ENCODE measurements around the gene STUB1. TPM values are rescaled to one million over a fixed set of nuclear protein-coding genes. Genes with fewer than 3 reads are reported as not detected.

Gene STUB1
- total and polyA plus RNA-seq, 2 donors: 70.2 to 122 TPM

GRCh38 chr16:641326-642188 is 38.7 kb upstream of the STUB1 start, which contains the start of gene MCRIP2:
TSS of gene MCRIP2 (plus strand) at chr16:641828. CDS start at chr16:641992, 164 bp downstream.
- Histone ChIP-seq H3K27ac (ENCODE audit: low read depth in 1 of 2, low read length in 1 of 2) (peak within 1 kb of the TSS in 1 of 2 donors; percentile 52), H3K36me3 (ENCODE audit: control insufficient read depth in 2 of 2, insufficient read depth in 2 of 2, low read length in 1 of 2) (no peaks in the 10 kb centered on the region), H3K4me1 (ENCODE audit: control insufficient read depth in 2 of 2, insufficient read depth in 2 of 2, low read length in 2 of 2) (peaks cover 10 to 21% of the 10 kb centered on the region in 2 donors), H3K4me3 (ENCODE audit: low read length in 2 of 2) (peak within 1 kb of the TSS; percentile 40 to 64), H3K27me3 (ENCODE audit: control insufficient read depth in 2 of 2, insufficient read depth in 1 of 2, low read length in 1 of 2) (peaks cover 26 to 34% of the 10 kb centered on the region in 2 donors), H3K9me3 (ENCODE audit: control insufficient read depth in 2 of 2, insufficient read depth in 1 of 2, low read length in 1 of 2) (peaks cover 0 to 3% of the 10 kb centered on the region in 2 donors)
- DNase-seq (ENCODE audit: low read depth in 6 of 9, low spot score in 9 of 9): peak in 2 of 9 donors; percentile 35 to 66
- WGBS: 2% methylated on average over 81 of the region's 81 CpGs

GRCh38 chr16:642189-643049 is 37.8 kb upstream of the STUB1 start:
- Histone ChIP-seq H3K36me3 (ENCODE audit: control insufficient read depth in 2 of 2, insufficient read depth in 2 of 2, low read length in 1 of 2) (no peaks in the 10 kb centered on the region), H3K4me3 (ENCODE audit: low read length in 2 of 2) (peak overlapping the region; percentile 13 to 64), H3K27ac (ENCODE audit: low read depth in 1 of 2, low read length in 1 of 2) (no peak overlapping the region), H3K27me3 (ENCODE audit: control insufficient read depth in 2 of 2, insufficient read depth in 1 of 2, low read length in 1 of 2) (peaks cover 26 to 34% of the 10 kb centered on the region in 2 donors), H3K9me3 (ENCODE audit: control insufficient read depth in 2 of 2, insufficient read depth in 1 of 2, low read length in 1 of 2) (no peaks in the 10 kb centered on the region), H3K4me1 (ENCODE audit: control insufficient read depth in 2 of 2, insufficient read depth in 2 of 2, low read length in 2 of 2) (peaks cover 10 to 17% of the 10 kb centered on the region in 2 donors)
- 13% methylated on average over 72 of the region's 72 CpGs for WGBS
- peak in 1 of 9 donors; percentile 27 for DNase-seq (ENCODE audit: low read depth in 6 of 9, low spot score in 9 of 9)

GRCh38 chr16:643050-643368 is 37.2 kb upstream of the STUB1 start:
- Histone ChIP-seq H3K27ac (ENCODE audit: low read depth in 1 of 2, low read length in 1 of 2) (no peak overlapping the region), H3K27me3 (ENCODE audit: control insufficient read depth in 2 of 2, insufficient read depth in 1 of 2, low read length in 1 of 2) (peaks cover 26 to 34% of the 10 kb centered on the region in 2 donors), H3K4me1 (ENCODE audit: control insufficient read depth in 2 of 2, insufficient read depth in 2 of 2, low read length in 2 of 2) (peaks cover 12 to 18% of the 10 kb centered on the region in 2 donors), H3K36me3 (ENCODE audit: control insufficient read depth in 2 of 2, insufficient read depth in 2 of 2, low read length in 1 of 2) (no peaks in the 10 kb centered on the region), H3K4me3 (ENCODE audit: low read length in 2 of 2) (no peak overlapping the region), H3K9me3 (ENCODE audit: control insufficient read depth in 2 of 2, insufficient read depth in 1 of 2, low read length in 1 of 2) (no peaks in the 10 kb centered on the region)
- 97% methylated on average over 13 of the region's 13 CpGs for WGBS
- no peak for DNase-seq (ENCODE audit: low read depth in 6 of 9, low spot score in 9 of 9)

- Histone ChIP-seq H3K36me3 (ENCODE audit: control insufficient read depth in 2 of 2, insufficient read depth in 2 of 2, low read length in 1 of 2) (no peaks in the 10 kb centered on the region), H3K27ac (ENCODE audit: low read depth in 1 of 2, low read length in 1 of 2) (no peak overlapping the region), H3K4me3 (ENCODE audit: low read length in 2 of 2) (no peak overlapping the region), H3K4me1 (ENCODE audit: control insufficient read depth in 2 of 2, insufficient read depth in 2 of 2, low read length in 2 of 2) (peaks cover 20 to 27% of the 10 kb centered on the region in 2 donors), H3K27me3 (ENCODE audit: control insufficient read depth in 2 of 2, insufficient read depth in 1 of 2, low read length in 1 of 2) (peaks cover 26 to 34% of the 10 kb centered on the region in 2 donors), H3K9me3 (ENCODE audit: control insufficient read depth in 2 of 2, insufficient read depth in 1 of 2, low read length in 1 of 2) (no peaks in the 10 kb centered on the region)
- no peak for DNase-seq (ENCODE audit: low read depth in 6 of 9, low spot score in 9 of 9)
- WGBS: 95% methylated on average over 12 of the region's 12 CpGs
Observed at GRCh38 chr16:644556-644955, 35.7 kb upstream of the STUB1 start.

GRCh38 chr16:645852-646678 is 34.1 kb upstream of the STUB1 start:
- no peak overlapping the region for H3K4me3 ChIP-seq (ENCODE audit: low read length in 2 of 2)
- H3K9me3 ChIP-seq (ENCODE audit: control insufficient read depth in 2 of 2, insufficient read depth in 1 of 2, low read length in 1 of 2): no peaks in the 10 kb centered on the region
- H3K27me3 ChIP-seq (ENCODE audit: control insufficient read depth in 2 of 2, insufficient read depth in 1 of 2, low read length in 1 of 2): peaks cover 24 to 26% of the 10 kb centered on the region in 2 donors
- DNase-seq (ENCODE audit: low read depth in 6 of 9, low spot score in 9 of 9): no peak
- WGBS: 96% methylated on average over 32 of the region's 32 CpGs
- no peak overlapping the region for H3K27ac ChIP-seq (ENCODE audit: low read depth in 1 of 2, low read length in 1 of 2)
- H3K36me3 ChIP-seq (ENCODE audit: control insufficient read depth in 2 of 2, insufficient read depth in 2 of 2, low read length in 1 of 2): no peaks in the 10 kb centered on the region
- peaks cover 28 to 30% of the 10 kb centered on the region in 2 donors for H3K4me1 ChIP-seq (ENCODE audit: control insufficient read depth in 2 of 2, insufficient read depth in 2 of 2, low read length in 2 of 2)

GRCh38 chr16:646679-647172 is 33.5 kb upstream of the STUB1 start:
- H3K27me3 ChIP-seq (ENCODE audit: control insufficient read depth in 2 of 2, insufficient read depth in 1 of 2, low read length in 1 of 2): peaks cover 18 to 20% of the 10 kb centered on the region in 2 donors
- DNase-seq (ENCODE audit: low read depth in 6 of 9, low spot score in 9 of 9): no peak
- WGBS: 96% methylated on average over 22 of the region's 22 CpGs
- no peak overlapping the region for H3K4me3 ChIP-seq (ENCODE audit: low read length in 2 of 2)
- peaks cover 23 to 25% of the 10 kb centered on the region in 2 donors for H3K4me1 ChIP-seq (ENCODE audit: control insufficient read depth in 2 of 2, insufficient read depth in 2 of 2, low read length in 2 of 2)
- no peaks in the 10 kb centered on the region for H3K9me3 ChIP-seq (ENCODE audit: control insufficient read depth in 2 of 2, insufficient read depth in 1 of 2, low read length in 1 of 2)
- no peak overlapping the region for H3K27ac ChIP-seq (ENCODE audit: low read depth in 1 of 2, low read length in 1 of 2)
- peaks cover 0 to 2% of the 10 kb centered on the region in 2 donors for H3K36me3 ChIP-seq (ENCODE audit: control insufficient read depth in 2 of 2, insufficient read depth in 2 of 2, low read length in 1 of 2)

GRCh38 chr16:647173-647902 is 32.9 kb upstream of the STUB1 start:
- no peak overlapping the region for H3K27ac ChIP-seq (ENCODE audit: low read depth in 1 of 2, low read length in 1 of 2)
- no peak for DNase-seq (ENCODE audit: low read depth in 6 of 9, low spot score in 9 of 9)
- H3K4me1 ChIP-seq (ENCODE audit: control insufficient read depth in 2 of 2, insufficient read depth in 2 of 2, low read length in 2 of 2): peaks cover 19 to 25% of the 10 kb centered on the region in 2 donors
- H3K9me3 ChIP-seq (ENCODE audit: control insufficient read depth in 2 of 2, insufficient read depth in 1 of 2, low read length in 1 of 2): no peaks in the 10 kb centered on the region
- no peak overlapping the region for H3K4me3 ChIP-seq (ENCODE audit: low read length in 2 of 2)
- peaks cover 12 to 18% of the 10 kb centered on the region in 2 donors for H3K27me3 ChIP-seq (ENCODE audit: control insufficient read depth in 2 of 2, insufficient read depth in 1 of 2, low read length in 1 of 2)
- peaks cover 4 to 5% of the 10 kb centered on the region in 2 donors for H3K36me3 ChIP-seq (ENCODE audit: control insufficient read depth in 2 of 2, insufficient read depth in 2 of 2, low read length in 1 of 2)
- WGBS: 95% methylated on average over 25 of the region's 25 CpGs

Data from thymus (tissue), 11 donors.